GM18517 (cell line): ENCODE measurements around the gene CD40.
"Not testable (repeated sequence)": the region's sequence is repeated elsewhere in the genome, so short reads cannot be mapped to it uniquely, and the experiment has no call there.

ENCODE experiments used
- ATAC-seq: cut with Tn5 transposase; IDR thresholded peaks from one replicate; pipeline ENCODE4 v1.9.1; 2021; ENCODE audit warnings: mild to moderate bottlenecking, moderate library complexity; ENCODE audit not compliant: unreplicated experiment

The CD40 gene

DNA sequence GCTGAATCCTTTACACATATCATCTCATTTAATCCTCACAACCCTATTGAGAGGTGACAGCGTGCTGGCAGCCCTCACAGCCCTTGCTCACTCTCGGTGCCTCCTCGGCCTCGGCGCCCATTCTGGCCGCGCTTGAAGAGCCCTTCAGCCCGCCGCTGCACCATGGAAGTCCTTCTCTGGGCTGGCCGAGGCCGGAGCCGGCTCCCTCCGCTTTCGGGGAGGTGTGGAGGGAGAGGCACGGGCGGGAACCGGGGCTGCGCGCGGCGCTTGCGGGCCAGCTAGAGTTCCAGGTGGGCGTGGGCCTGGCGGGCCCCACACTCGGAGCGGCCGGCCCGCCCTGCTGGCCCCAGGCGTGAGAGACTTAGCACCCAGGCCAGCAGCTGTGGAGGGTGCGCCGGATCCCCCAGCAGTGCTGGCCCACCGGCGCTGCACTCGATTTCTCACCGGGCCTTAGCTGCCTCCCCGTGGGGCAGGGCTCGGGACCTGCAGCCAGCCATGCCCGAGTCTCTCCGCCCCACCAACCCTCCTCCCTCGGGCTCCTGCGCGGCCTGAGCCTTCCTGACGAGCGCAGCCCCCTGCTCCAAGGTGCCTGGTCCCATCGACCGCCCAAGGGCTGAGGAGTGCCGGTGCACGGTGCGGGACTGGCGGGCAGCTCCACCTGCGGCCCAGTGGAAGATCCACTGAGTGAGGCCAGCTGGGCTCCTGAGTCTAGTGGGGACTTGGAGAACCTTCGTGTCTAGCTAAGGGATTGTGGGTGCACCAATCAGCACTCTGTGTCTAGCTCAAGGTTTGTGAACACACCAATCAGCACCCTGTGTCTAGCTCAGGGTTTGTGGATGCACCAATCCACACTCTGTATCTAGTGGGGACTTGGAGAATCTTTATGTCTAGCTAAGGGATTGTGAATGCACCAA, 26.2 kb upstream of the CD40 start:
- ATAC-seq = not testable (repeated sequence)

DNA sequence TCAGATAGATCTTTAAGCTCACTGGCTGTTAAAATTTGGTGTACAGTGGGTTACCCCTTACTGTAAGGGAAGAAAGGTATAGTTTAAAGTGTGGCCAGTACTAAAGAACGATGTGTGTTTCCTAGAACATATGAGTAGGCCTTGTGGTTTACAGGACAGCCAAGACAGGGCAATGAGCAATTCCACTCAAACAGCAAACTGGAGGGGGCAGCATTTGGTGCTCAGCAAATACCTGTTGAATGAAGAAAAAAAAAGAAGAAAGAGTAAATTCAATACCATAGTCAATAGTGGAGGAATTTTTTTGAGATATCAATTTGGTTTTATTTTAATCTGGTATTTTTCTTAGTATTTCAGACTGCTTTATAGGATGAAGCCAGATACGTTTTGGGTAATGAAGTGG, 24.6 kb upstream of the CD40 start:
- no peak for ATAC-seq

DNA sequence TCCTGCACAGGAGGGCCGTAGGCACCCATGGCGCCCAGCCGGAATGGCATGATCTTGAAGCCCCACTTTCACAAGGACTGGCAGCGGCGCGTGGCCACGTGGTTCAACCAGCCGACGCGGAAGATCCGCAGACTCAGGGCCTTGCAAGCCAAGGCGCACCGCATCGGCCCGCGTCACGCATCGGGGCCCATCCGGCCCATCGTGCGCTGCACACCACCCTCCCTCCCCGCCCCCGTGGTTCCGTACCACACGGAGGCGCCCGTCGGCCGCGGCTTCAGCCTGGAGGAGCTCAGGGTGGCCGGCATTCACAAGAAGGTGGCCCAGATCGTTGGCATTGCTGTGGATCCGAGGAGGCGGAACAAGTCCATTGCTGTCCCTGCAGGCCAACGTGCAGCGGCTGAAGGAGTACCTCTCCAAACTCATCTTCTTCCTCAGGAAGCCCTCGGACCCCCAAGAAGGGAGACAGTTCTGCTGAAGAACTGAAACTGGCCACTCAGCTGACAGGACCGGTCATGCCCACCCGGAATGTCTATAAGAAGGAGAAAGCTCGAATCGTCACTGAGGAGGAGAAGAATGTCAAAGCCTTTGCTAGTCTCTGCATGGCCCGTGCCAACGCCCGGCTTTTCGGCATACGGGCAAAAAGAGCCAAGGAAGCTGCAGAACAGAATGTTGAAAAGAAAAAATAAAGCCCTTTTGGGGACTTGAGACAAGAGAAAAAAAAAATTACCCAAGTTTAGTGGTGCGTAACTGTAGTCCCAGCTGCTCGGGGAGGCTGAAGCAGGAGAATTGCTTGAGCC, 18.4 kb upstream of the CD40 start:
- ATAC-seq = no peak

DNA sequence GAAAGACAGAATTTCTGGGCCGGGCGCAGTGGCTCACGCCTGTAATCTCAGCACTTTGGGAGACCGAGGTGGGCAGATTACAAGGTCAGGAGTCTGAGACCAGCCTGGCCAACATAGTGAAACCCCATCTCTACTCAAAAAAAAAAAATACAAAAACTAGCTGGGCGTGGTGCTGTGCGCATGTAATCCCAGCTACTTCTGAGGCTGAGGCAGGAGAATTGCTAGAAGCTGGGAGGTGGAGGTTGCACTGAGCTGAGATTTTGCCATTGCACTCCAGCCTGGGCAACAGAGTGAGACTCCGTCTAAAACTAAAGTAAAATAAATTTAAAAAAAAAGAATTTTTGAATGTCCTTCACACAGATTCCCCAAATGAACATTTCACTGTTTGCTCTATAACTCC, 17.7 kb upstream of the CD40 start:
- ATAC-seq = not testable (repeated sequence)

DNA sequence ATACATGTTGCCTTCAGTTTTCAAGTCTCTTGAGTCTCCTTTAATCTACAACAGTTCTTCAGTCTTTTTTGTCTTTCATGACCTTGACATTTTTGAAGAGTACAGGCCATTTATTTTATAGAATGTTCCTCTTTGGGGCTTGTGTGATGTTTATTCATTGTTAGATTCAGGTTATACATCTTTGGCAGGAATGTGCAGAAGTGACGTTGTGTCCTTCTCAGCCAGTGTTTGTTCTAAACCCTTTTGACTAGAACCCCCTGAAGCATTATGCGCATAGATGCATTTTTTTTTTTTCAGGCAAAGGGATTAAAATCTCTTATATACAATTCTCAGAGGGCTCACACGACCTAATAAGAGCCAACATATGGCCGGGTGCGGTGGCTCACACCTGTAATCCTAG, 17.1 kb upstream of the CD40 start:
- no peak for ATAC-seq

DNA sequence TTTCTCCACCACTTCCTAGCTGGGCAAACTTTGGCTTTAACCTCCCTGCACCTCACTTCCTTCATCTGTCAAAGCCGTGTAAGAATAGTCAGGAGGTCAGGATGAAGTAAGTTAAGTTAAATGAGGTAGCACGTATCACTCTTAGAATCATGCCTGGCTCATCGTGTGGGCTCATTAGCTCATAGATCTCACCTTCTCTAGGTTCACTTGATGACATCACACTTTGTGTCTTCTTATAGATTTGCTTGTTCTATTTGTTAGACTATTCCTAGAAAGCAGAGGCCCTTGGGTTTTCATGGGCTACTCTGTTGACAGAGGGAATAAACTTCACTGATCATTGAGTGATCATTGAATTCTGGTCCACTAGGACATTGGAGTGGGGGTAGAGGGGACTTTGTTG, 16.2 kb upstream of the CD40 start:
- no peak for ATAC-seq

DNA sequence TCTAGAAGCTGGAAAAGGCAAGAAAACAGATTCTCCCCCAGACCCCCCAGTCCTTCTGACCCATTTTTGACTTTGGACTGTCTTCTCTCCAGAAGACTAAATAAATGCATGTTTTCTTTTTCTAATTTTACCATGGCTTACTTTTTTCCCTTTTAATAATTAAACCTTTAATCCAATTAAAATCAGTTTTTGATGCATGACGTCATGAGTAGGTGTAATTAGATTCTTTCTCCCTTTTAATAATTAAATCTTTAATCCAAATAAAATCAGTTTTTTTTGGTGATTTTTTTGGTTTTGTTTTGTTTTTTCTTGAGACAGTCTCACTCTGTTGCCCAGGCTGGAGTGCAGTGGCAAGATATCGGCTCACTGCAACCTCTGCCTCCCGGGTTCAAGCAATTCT, 15.2 kb upstream of the CD40 start:
- no peak for ATAC-seq

DNA sequence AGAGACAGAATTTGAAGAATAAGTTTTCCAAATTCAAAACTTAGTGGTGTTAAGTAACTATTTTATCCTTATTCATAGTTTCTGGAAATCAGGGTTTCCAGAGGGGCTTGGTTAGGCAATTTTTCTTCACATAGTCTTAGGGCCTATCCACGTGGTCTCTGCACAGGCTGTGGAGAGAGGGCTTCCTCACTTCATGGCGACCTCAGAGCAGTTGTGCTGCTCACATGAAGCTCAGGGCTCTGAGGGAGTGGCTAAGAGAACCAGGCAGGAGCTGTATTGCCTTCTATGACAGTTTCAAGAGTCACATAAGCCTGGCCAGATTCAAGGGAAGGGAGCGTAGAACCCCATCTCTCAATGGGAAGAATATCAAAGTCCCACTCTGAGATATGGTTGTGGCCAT, 13.9 kb upstream of the CD40 start:
- no peak for ATAC-seq

DNA sequence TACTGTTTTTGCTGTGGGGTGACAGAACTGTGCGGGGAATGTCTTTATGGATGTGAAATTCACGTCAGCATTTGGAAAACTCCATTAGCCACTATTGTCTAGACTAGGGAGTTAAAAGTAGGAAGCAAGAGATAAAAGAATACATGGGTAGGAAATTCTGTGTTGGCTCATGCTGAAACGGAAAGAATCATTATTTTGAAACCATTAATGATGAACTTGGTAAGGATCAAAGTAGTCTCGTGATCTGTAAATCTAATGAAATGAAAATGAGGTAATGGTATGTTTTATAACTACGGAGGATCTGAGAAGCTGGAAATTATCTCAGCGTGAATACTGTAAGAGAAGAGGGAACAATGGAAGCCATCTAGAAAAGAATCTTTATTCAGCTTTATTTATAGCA, 11.1 kb upstream of the CD40 start:
- ATAC-seq = no peak

DNA sequence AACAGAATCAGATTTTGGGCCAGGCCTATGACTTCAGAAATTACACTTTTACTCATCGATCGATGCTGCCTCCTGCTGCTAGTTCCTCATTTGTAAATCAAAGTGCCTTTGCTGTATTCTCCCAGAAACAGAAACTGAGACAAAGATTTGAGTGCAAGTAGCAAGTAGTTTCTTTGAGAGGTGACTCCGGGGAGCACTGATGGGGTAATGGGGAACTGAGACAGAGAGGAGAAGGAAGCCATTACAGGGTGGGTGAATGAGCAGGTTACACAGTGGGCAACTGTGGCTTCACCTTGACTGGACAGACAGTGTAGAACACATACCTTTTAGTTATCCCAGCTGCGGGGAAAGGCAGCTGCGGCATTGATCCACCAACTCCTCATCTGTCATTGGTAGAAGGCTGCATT, 9.7 kb upstream of the CD40 start:
- peak; percentile 84 for ATAC-seq

DNA sequence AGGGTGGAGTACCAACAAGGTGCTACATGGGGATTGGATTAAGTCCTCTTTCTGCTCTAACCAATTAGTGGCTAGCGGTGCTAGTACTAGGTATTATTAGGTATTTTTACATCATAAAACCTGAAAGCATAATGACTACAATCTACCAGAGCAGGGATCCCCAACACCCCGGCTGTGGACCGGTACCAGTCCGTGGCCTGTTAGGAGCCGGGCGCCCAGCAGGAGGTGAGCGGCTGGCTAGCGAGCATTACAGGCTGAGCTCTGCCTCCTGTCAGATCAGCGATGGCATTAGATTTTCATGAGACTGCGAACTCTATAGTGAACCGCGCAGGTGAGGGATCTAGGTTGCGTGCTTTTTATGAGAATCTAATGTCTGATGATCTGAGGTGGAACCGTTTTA, 9.1 kb upstream of the CD40 start:
- ATAC-seq = no peak

DNA sequence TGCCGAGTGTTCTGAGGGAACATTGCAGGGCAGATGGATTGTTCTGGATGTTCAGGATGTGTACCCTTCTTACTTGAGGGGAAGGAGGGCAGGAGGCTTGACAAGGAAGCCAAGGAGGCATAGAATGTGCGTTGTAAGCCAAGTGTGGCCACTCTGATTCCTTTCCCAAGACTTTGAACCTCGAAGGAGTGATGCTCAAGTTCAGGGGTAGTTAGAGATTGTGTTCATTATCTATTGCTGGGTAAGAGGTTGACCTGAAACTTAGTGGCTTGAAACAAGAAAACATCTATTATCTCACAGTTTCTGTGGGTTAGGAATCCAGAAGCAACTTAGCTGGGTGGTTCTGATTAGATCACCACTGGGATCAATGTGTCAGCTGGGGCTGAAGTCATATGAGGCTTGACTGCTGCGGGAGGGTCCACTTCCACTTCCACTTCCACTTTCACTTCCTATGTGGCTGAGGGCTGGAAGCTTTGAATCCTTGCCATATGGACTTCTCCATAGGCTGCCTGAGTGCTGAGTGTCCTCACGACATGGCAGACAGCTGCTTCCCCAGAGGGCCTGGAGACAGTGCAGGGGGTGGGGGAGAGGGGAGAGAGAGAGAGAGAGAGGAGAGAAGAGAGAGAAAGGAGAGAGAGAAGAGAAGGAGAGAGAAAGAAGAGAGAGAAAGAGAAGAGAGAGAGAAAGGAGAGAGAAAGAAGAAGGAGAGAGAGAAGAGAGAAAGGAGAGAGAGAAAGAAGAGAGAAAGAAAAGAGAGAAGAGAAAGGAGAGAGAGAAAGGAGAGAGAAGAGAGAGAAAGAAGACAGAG, 6.9 kb upstream of the CD40 start:
- peak; percentile 50 for ATAC-seq

DNA sequence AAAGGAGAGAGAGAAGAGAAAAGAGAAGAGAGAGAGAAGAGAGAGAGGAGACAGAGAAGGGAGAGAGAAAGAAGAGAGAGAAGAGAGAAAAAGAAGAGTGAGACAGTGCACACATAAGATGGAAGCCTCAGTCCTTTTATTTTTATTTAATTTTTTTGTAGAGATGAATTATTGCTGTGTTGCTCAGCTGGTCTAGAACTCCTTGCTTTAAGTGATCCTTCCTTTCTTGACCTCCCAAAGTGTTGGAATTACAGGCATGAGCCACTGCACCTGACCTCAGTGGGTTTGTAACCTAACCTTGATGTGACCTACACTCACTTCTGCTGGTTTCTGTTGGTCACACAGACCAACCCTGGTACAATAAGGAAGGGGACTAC, 6.3 kb upstream of the CD40 start:
- no peak for ATAC-seq

DNA sequence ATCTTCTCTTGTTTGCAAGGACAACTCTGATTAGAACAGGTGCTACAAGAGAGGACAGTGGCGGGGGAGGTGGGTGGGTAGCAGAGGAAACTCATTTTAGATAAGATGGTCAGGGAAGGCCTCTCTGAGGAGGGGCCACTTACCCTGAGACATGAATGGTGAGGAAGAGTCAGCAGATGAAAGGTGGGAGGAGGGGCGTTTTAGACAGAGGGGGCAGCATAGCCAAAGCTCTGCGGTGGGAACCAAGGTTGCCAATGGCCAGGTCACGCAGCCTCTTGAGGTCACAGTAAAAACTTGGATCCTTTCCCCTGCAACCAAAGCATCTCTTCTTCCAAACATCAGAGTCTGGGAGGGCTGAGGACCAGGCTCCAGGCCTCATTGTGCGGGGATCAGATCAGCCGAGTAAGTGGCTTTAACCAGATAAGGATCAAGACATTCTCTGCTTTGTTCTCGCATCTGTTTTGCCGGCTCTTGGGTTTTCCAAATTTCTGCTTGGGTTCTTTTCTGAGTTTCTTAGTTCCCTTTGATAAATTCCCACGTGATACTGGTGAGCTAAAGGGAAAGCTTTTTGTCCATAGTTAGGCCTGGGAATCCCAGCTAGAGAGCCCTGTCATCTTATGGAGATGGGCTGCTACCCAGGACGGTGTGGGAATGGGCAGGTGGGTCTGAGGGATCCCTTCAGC, 5.5 kb upstream of the CD40 start:
- no peak for ATAC-seq

DNA sequence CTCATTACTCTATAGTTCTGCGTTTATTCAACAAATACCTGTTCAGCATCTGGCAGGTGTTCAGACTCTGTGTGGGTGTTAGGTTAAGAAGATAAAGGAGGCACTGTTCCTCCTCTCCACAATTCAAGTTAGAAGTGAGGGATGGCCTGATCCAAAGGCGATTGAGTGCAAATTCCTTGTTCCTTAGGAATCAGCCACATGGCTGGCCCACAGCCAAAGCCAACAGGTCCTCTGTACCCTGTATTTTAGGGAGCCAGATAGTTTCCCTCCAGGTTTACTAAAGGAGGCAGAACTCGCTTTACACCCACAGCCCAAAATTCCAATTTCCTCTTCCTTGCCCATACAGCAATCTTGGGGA, 5.0 kb upstream of the CD40 start:
- no peak for ATAC-seq

DNA sequence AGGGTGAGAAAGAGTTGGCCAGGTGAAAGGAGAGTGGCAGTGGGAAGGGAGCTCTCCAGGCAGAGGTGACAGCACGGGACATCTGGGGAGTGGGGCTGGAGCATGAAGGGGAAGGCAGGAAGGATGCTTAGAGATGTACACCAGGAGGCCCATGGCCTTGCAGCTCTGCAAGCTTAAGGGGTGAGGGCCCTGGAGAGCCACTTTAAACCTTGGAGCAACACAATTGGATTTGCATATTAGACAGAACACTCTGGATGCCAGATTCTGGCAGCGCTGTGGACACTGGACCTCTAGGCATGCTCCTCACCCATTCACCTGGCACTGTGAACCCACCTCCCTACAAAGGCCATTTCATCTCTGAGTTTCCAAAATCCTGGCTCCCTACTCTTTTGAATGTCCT, 3.7 kb upstream of the CD40 start:
- no peak for ATAC-seq

DNA sequence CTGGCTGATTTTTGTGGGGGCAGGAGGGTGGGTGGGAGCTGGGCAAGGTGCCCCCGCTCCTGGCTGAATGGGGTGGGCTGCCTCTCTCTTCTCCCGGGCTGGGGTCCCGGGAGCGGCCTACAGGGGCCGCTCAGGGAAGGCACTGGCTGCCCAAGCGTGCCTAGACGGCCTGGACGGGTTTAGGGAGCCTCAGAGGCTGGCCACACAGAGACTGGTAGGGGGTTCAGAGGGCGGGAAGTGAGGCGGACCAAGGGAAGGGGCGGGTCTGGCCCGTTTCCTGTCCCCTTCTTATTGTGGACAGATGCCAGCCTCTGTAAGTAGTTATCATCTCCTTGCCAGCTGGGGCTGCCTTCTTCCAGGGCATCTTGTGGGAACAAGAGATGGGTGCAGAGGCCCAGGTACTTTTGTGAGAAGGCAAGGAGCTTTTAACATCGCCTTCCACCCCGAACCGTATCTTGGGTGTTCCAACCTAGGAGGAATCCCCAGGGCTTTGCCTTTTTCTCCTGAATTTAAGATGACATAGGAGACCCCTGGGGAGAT, 437 bp downstream of the CD40 start:
- no peak for ATAC-seq

DNA sequence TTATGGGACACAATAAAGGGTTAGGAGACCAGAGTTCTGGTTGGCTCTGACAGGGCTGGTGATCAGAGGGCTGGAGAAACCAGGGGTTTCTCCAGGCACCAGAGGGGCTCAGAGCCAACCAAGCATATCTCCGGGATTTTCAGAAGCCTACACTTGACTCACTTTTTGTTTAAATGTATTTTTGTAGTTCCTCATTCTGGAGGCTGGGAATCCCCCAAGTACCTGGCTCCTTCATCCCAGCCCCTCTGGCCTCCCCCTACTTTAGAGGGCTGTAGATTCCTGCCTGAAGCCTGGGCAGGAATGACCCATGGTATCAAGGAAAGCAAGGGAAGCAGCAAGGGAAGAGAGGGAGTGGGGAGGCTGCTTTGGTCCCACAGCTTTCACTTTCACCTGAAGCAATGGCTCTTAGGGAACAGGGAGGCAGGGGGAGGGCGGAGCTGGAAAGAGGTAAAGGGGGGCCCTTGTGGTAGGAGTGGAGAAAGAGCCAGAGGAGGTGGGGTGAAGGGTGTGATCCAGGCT, 973 bp downstream of the CD40 start:
- no peak for ATAC-seq

DNA sequence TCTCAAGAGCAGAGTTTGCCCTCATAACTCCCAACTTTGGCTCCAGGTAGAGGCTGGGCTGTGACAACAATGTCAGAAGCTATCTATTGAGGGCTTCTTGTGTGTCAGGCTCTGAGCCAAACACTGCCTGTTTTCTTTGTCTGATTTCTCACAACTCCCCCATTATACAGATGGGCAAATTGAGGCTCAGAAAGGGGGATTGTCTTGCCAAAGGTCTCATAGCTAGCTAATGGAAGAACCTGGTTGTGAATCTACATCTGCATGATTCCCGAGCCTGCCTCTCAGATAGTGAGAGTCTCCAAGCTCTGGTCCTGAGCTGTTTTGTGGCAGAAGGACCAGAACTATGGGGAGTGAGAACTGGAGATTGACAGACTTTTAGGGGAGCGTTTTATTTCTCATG, 1.4 kb downstream of the CD40 start:
- no peak for ATAC-seq

DNA sequence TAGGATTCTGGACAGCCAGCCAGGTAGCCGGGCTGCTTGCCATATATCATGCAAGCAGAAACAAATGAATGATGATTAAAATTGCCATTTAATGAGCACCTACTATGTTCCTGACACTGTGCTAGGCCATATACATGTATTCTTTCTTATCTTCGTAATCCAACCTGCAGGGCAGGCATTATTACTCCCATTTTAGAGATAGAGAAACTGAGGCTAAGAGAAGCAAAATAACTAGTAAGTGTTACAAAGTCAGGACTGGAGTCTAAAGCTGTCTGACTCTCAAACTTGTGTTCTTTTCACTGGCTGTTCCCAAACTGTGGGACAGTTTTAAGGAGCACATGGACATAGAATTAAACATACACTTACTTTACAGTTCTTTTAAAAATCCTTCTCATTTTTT, 2.0 kb downstream of the CD40 start:
- no peak for ATAC-seq
